Skeletal muscle tissue (tissue), 4 donors: ENCODE measurements around the gene PDLIM7. TPM values are rescaled to one million over a fixed set of nuclear protein-coding genes. Genes with fewer than 3 reads are reported as not detected.
A peak's percentile ranks its signal among the peaks of the same experiment; 100 is the strongest.

Source experiments
- H3K27ac ChIP-seq: one replicate; pipeline ENCODE4 v1.7.0; 2013; ENCODE audit warnings: mild to moderate bottlenecking, low read depth, low read length, inconsistent platforms
- H3K27me3 ChIP-seq, 3 donors: one replicate each; pipeline ENCODE4 v1.7.0; 2013; ENCODE audit warnings: low read length in 3 of 3; ENCODE audit not compliant: control insufficient read depth in 3 of 3, insufficient read depth in 3 of 3
- H3K36me3 ChIP-seq, 3 donors: one replicate each; pipeline ENCODE4 v1.7.0; 2013; ENCODE audit warnings: low read length in 3 of 3; ENCODE audit not compliant: control insufficient read depth in 3 of 3, insufficient read depth in 3 of 3
- H3K4me1 ChIP-seq, 3 donors: one replicate each; pipeline ENCODE4 v1.7.0; 2013; ENCODE audit warnings: low read length in 3 of 3, mild to moderate bottlenecking in 3 of 3; ENCODE audit not compliant: control insufficient read depth in 3 of 3, insufficient read depth in 3 of 3
- H3K4me3 ChIP-seq, 3 donors: one replicate each; pipeline ENCODE4 v1.7.0; 2013; ENCODE audit warnings: low read length in 3 of 3
- H3K9ac ChIP-seq, 3 donors: one replicate each; pipeline ENCODE4 v1.7.0; 2013; ENCODE audit warnings: low read length in 3 of 3, mild to moderate bottlenecking in 3 of 3, moderate library complexity in 2 of 3, low read depth in 1 of 3
- H3K9me3 ChIP-seq, 3 donors: one replicate each; pipeline ENCODE4 v1.7.0; 2013; ENCODE audit warnings: low read length in 3 of 3; ENCODE audit not compliant: control insufficient read depth in 3 of 3
- total RNA-seq: library from RNA; depleted of rRNA; stranded (reverse); fragments of >200 nt; gene quantifications from one replicate; pipeline ENCODE4 v1.2.3, GENCODE V29; 2014
- donor health status: Osteomylitis.

PDLIM7 gene
- total RNA-seq, 1 donor from 2014 or later = 44.9 TPM

DNA sequence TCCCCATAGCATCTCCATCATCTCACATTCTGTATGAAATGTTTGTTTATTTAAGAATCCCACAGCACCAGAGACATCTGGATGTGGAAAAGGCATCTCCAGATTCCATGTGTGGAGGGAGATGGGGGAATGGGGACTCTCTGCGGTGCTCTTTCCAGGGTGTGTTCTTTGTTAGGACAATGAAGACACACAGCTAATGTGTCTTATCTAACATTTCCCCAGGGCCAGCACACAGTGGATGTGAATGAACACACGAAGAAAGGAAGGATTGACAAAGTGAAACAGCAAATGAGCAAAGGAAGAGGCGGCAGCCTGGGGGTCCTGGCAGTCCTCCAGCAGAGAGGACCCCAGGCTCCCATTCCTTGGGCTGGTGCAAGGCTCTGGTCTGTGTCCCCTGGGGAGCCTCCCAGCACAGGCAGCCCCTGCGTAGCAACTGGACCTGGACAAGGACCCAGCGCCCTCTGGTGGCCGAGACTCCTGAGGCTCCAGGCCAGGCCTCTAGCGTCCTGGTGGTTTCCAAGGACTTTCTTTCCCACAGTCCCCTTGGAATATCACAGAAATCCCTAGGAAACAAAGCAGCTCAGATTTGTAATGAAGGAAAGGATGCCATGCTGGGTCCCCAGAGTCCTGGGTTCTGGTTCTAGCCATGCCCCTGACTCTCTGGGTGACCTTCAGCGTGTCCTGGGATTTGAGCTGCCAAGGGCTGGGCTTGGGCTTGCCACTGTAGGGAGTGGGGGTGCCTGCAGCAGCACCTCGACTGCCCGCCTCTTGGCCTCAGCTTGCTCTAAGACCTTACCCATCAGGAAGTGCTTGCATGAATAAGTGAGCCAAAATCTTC lies 3.5 kb upstream of the PDLIM7 start:
- Histone ChIP-seq H3K9ac (peak overlapping the region in 2 of 3 donors; percentile 27 to 54), H3K27ac (no peak overlapping the region), H3K4me3 (no peak overlapping the region)

DNA sequence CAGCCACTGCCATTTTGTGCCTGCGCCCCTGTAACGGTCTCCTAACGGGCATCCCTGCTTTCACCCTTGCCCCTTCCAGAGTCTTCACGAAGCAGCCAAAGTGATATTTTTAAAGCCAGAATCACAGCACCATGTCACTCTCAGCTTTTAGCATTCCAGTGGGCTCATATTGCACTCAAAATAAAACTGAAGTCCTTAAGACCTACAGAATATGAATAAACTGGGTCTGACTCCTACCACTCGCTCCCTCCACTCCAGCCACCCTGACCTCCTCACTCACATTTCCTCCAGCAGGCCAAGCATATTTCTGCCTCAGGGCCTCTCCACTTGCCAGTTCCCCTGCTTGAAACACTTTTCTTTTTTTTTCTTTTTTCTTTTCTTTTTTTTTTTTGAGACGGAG lies 2.4 kb upstream of the PDLIM7 start:
- H3K4me1 ChIP-seq = peaks cover 21 to 47% (median 46%) of the 10 kb centered on the region in 3 donors
- no peaks in the 10 kb centered on the region for H3K9me3 ChIP-seq
- H3K4me3 ChIP-seq = no peak overlapping the region
- H3K9ac ChIP-seq = no peak overlapping the region
- peaks cover 0 to 12% (median 7%) of the 10 kb centered on the region in 3 donors for H3K36me3 ChIP-seq
- H3K27me3 ChIP-seq = no peaks in the 10 kb centered on the region
- no peak overlapping the region for H3K27ac ChIP-seq

More for the DNA sequence above, 3.5 kb upstream of the PDLIM7 start:
- Histone ChIP-seq H3K36me3 (peaks cover 0 to 3% (median 2%) of the 10 kb centered on the region in 3 donors), H3K27me3 (no peaks in the 10 kb centered on the region), H3K4me1 (peaks cover 11 to 37% (median 36%) of the 10 kb centered on the region in 3 donors), H3K9me3 (no peaks in the 10 kb centered on the region)

DNA sequence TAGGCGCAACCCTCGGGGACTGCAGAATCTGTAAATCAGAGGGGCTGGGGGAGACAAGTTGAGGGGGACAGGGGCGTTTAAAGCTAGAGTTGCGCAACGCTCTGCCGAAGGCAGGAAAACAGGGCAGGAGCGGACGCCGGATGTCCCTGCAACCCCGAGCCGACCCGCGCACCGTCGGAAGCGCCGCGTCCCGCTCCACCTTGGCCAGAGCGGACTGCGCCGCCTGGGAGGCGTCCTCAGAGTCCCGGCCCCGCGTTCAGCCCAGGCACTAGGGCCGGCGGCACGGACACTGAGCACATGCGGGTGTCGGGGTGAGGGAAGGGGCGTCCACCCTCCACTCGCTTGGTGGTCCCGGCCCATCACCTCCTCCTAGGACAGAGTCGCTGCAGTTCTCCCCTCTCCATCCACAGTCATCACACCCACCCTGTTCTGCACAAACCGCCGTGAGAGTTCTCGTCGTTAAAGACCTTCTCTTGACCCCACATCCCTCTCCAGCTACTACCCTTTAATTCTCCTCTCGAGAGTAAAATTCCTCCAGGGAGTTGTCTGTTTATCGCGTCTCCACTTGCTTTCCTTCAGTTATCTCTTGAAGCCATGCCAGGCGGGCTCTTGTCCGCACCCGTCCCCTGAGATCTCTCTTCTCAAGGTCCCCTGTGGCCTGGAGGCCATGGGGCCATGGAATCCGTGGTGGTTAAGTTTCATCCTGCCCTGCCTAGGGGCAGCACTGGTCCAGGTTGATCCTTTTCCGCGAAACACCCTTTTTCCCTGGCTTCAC lies 796 bp upstream of the PDLIM7 start:
- Histone ChIP-seq H3K27ac (peak overlapping the region; percentile 99), H3K9ac (peak overlapping the region; percentile 20 to 70 (median 60)), H3K9me3 (no peaks in the 10 kb centered on the region), H3K36me3 (peaks cover 10 to 18% (median 14%) of the 10 kb centered on the region in 3 donors), H3K27me3 (no peaks in the 10 kb centered on the region), H3K4me3 (peak overlapping the region; percentile 68 to 89 (median 88)), H3K4me1 (peaks cover 38 to 64% (median 63%) of the 10 kb centered on the region in 3 donors)

DNA sequence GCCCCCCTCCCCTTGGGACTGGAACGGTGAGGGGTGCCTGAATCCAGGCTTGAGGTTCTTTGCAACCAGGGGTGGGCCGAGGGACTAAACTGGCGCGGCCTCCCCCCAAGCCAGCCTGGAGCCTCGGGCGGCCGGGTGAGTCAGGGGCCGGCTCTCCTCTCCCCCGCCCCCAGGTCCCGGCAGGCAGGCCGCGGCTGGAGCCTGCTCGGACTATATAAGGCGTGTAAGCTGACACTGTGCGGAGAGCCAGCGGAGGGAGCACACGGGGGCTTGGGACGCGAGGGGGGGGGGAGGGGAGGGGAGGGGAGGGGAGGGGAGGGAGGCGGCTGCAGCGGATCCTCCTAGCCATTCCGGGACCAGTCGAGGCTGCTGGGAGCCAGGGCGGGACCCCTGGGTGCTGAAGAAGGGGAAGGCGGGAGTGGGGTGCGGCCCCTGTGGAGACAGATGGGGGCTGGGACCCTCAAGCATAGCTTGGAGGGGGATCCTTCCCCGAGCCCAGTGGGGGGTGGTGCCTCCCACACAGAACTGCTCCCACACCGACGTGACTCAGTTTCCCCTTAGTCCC lies 595 bp downstream of the PDLIM7 start:
- Histone ChIP-seq H3K4me3 (peak overlapping the region; percentile 75 to 89 (median 88)), H3K36me3 (peaks cover 21 to 29% (median 27%) of the 10 kb centered on the region in 3 donors), H3K27me3 (no peaks in the 10 kb centered on the region), H3K27ac (peak overlapping the region; percentile 99), H3K9ac (peak overlapping the region; percentile 90 to 97 (median 90)), H3K9me3 (no peaks in the 10 kb centered on the region), H3K4me1 (peaks cover 50 to 77% (median 76%) of the 10 kb centered on the region in 3 donors)

GRCh38 chr5:177496070-177496726 lies 1.2 kb downstream of the PDLIM7 start:
- peaks cover 21 to 32% (median 29%) of the 10 kb centered on the region in 3 donors for H3K36me3 ChIP-seq
- peak overlapping the region; percentile 75 to 89 (median 88) for H3K4me3 ChIP-seq
- peaks cover 48 to 78% (median 71%) of the 10 kb centered on the region in 3 donors for H3K4me1 ChIP-seq
- H3K27me3 ChIP-seq = no peaks in the 10 kb centered on the region
- peak overlapping the region; percentile 90 to 97 (median 90) for H3K9ac ChIP-seq
- H3K27ac ChIP-seq = peak overlapping the region; percentile 99
- H3K9me3 ChIP-seq = no peaks in the 10 kb centered on the region

GRCh38 chr5:177495243-177496060 lies 2.0 kb downstream of the PDLIM7 start:
- peaks cover 46 to 77% (median 65%) of the 10 kb centered on the region in 3 donors for H3K4me1 ChIP-seq
- H3K27ac ChIP-seq = peak overlapping the region; percentile 99
- H3K36me3 ChIP-seq = peaks cover 28 to 39% (median 36%) of the 10 kb centered on the region in 3 donors
- H3K27me3 ChIP-seq = no peaks in the 10 kb centered on the region
- no peaks in the 10 kb centered on the region for H3K9me3 ChIP-seq
- H3K4me3 ChIP-seq = peak overlapping the region; percentile 75 to 89 (median 88)
- peak overlapping the region; percentile 90 to 97 (median 90) for H3K9ac ChIP-seq

DNA sequence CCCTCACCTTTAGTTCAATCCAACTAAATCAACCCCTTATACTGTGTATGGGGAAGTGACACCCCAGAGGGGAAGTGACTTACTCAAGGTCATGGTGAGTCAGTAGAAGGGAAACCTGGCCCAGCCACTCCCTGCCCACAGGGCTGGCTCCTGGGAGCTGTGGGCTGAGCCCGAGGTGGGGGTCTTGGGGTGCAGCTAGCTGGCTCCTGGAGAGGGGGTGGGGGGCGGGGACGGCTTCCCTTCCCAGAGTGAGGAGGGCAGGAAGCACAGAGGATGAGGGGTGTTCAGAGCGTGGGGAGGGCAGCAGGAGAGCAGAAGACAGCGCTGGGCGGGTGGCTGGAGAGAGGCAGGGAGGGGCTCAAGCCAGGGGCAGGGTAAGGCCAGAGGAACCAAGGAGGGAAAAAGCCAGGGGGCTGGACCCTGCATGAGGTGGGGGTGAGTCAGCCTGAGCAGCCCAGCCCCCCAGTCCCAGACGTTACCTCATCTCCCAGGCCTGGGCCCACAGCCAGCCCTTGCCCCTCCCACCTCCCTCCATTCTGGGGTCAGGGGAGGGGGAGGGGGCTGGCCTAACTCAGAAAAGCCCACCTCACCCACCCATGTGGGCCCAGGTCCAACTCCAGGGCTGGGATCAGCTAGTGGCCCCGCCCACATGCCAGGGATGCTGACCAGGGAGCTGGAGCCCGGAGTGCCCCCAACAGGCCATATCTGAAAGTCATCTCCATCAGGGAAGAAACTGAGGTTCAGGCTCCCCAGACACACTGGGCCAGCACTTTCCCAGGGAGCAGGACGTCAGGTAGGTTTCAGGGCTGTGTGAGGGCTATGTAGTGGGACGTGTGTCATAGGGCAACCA lies 2.8 kb downstream of the PDLIM7 start:
- H3K4me3 ChIP-seq = peak overlapping the region; percentile 58 to 89 (median 75)
- H3K4me1 ChIP-seq = peaks cover 46 to 80% (median 65%) of the 10 kb centered on the region in 3 donors
- no peaks in the 10 kb centered on the region for H3K27me3 ChIP-seq
- H3K27ac ChIP-seq = peak overlapping the region; percentile 99
- H3K36me3 ChIP-seq = peaks cover 36 to 47% (median 43%) of the 10 kb centered on the region in 3 donors
- H3K9me3 ChIP-seq = no peaks in the 10 kb centered on the region
- H3K9ac ChIP-seq = peak overlapping the region in 2 of 3 donors; percentile 65 to 97

GRCh38 chr5:177493795-177494345 lies 3.5 kb downstream of the PDLIM7 start:
- Histone ChIP-seq H3K36me3 (peaks cover 38 to 53% (median 49%) of the 10 kb centered on the region in 3 donors), H3K9ac (peak overlapping the region in 2 of 3 donors; percentile 7 to 97), H3K9me3 (no peaks in the 10 kb centered on the region), H3K4me3 (no peak overlapping the region), H3K27me3 (no peaks in the 10 kb centered on the region), H3K4me1 (peaks cover 46 to 77% (median 63%) of the 10 kb centered on the region in 3 donors), H3K27ac (peak overlapping the region; percentile 99)
